Right renal pelvis (tissue), 4 donors: ENCODE data around the gene SEM1. TPM values are rescaled to one million over a fixed set of nuclear protein-coding genes. Genes with fewer than 3 reads are reported as not detected.
A peak's percentile ranks its signal among the peaks of the same experiment; 100 is the strongest.
"Not testable (repeated sequence)": the region's sequence is repeated elsewhere in the genome, so short reads cannot be mapped to it uniquely, and the experiment has no call there.

Experiments
- DNase-seq, 4 donors: peaks; one replicate each; pipeline ENCODE4 v3.0.0-alpha.2; 2013; ENCODE audit warnings: low read depth in 4 of 4, low spot score in 3 of 4, missing footprints in 1 of 4
- polyA plus RNA-seq, 4 donors: library from polyadenylated mRNA; unstranded; fragments of 120-200 nt; gene quantifications; one replicate each; pipeline ENCODE4 v1.2.1, GENCODE V29; 2013; ENCODE audit not compliant: insufficient read length in 4 of 4

The SEM1 gene
- 100 to 1,000 TPM; 169 to 206 (median 194) TPM for polyA plus RNA-seq

- peak; percentile 67 to 82 (median 78) for DNase-seq
Observed at GRCh38 chr7:96709381-96710228, at the start of gene SEM1. Gene SEM1, minus strand, starts transcription at chr7:96709846. Its CDS starts 83 bp downstream, at chr7:96709763.

- not testable (repeated sequence) for DNase-seq
Observed at GRCh38 chr7:96757880-96758279, 48.2 kb upstream of the SEM1 start.

GRCh38 chr7:96747418-96747940 is 37.8 kb upstream of the SEM1 start:
- DNase-seq = no peak

- DNase-seq = no peak
Observed at GRCh38 chr7:96740130-96740529, 30.5 kb upstream of the SEM1 start.

GRCh38 chr7:96739609-96740008 is 30.0 kb upstream of the SEM1 start:
- DNase-seq = no peak

- no peak for DNase-seq
Observed at GRCh38 chr7:96739167-96739566, 29.5 kb upstream of the SEM1 start.

- DNase-seq = no peak
Observed at GRCh38 chr7:96738705-96739104, 29.1 kb upstream of the SEM1 start.

- no peak for DNase-seq
Observed at GRCh38 chr7:96737545-96738050, 28.0 kb upstream of the SEM1 start.

- DNase-seq = no peak
Observed at GRCh38 chr7:96734343-96734742, 24.7 kb upstream of the SEM1 start.

GRCh38 chr7:96729820-96730219 is 20.2 kb upstream of the SEM1 start:
- no peak for DNase-seq

- DNase-seq = no peak
Observed at GRCh38 chr7:96728139-96728538, 18.5 kb upstream of the SEM1 start.

GRCh38 chr7:96727534-96728088 is 18.0 kb upstream of the SEM1 start:
- no peak for DNase-seq

GRCh38 chr7:96723622-96724021 is 14.0 kb upstream of the SEM1 start:
- no peak for DNase-seq

- DNase-seq = not testable (repeated sequence)
Observed at GRCh38 chr7:96722928-96723327, 13.3 kb upstream of the SEM1 start.

GRCh38 chr7:96720843-96721242 is 11.2 kb upstream of the SEM1 start:
- DNase-seq = no peak

- no peak for DNase-seq
Observed at GRCh38 chr7:96719164-96719563, 9.5 kb upstream of the SEM1 start.

GRCh38 chr7:96718107-96719003 is 8.7 kb upstream of the SEM1 start:
- no peak for DNase-seq

GRCh38 chr7:96713037-96713436 is 3.4 kb upstream of the SEM1 start:
- no peak for DNase-seq

- no peak for DNase-seq
Observed at GRCh38 chr7:96710544-96710943, 898 bp upstream of the SEM1 start.

- peak in 1 of 4 donors; percentile 1 for DNase-seq
Observed at GRCh38 chr7:96708872-96709271, 774 bp downstream of the SEM1 start.
